Stimulated activated CD4-positive, alpha-beta T cell treated with anti-CD3 and anti-CD28 coated beads, Interleukin-15, amount 100 ng/mL, for 24 hours (primary cell): Measurements from ENCODE around the gene RYR1.
A peak's percentile ranks its signal among the peaks of the same experiment; 100 is the strongest.
"Not testable (repeated sequence)": the region's sequence is repeated elsewhere in the genome, so short reads cannot be mapped to it uniquely, and the experiment has no call there.

Source experiments
- DNase-seq: peaks from one replicate; pipeline ENCODE4 v3.0.0-alpha.2; 2020

RYR1 gene

DNA sequence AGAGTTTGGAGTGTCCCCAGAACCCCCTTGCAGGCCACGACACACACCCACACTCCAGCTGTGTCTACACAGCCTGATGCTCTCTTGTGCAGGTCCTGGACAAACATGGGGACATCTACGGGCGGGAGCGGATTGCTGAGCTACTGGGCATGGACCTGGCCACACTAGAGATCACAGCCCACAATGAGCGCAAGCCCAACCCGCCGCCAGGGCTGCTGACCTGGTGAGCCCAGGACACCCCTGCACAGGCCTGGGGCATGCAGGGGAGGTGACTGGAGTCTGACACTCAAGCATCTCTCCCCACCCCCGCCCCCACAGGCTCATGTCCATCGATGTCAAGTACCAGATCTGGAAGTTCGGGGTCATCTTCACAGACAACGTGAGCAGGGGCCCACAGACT, 144.3 kb downstream of the RYR1 start:
- DNase-seq, result no peak

GRCh38 chr19:38579304-38579703, 145.8 kb downstream of the RYR1 start:
- not testable (repeated sequence) for DNase-seq

DNA sequence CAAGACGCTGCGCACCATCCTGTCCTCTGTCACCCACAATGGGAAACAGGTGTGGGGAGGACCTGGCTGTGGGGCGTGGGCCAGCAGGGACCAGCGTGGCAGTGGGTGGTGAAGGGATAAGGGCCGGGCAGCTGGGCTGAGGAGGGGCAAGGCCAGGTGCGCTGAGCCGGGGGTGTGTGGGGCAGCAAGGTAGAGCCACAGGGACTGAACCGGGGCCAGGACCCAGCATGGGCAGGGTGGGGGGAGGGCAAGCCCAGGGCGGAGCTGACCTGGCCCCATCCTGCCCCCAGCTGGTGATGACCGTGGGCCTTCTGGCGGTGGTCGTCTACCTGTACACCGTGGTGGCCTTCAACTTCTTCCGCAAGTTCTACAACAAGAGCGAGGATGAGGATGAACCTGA, 146.6 kb downstream of the RYR1 start:
- DNase-seq, result no peak

DNA sequence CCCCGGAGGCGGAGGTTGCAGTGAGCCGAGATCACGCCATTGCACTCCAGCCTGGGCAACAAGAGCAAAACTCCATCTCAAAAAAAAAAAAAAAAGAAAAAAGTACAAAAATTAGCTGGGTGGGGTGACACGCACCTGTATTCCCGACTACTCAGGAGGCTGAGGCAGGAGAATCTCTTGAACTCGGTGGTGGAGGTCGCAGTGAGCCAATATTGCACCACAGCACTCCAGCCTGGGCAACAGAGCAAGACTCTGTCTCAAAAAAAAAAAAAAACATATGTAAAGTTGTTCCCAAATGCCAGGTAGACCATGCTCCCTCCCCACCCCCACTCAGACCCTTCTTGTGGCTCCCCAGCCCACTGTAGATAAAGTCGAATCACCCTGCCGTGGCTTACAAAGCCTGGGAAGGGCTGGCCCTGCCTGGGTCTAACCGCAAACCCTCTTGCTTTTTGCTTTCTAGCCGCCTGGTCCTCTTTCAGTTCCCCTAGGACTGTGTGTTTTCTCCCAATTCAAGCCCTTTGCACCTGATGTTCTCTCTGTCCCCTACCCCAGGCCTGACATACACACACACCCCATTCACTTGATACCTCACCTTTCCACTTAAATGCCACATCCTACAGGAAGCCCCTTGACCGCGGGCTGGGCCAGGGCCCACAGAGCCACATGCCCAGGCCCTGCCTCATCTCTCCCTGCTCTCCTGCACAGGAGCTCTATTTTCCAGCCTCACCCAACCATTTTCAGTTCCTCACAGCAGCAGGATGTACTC, 149.9 kb downstream of the RYR1 start:
- DNase-seq, result no peak

GRCh38 chr19:38583985-38584305, 150.5 kb downstream of the RYR1 start:
- DNase-seq, result no peak

DNA sequence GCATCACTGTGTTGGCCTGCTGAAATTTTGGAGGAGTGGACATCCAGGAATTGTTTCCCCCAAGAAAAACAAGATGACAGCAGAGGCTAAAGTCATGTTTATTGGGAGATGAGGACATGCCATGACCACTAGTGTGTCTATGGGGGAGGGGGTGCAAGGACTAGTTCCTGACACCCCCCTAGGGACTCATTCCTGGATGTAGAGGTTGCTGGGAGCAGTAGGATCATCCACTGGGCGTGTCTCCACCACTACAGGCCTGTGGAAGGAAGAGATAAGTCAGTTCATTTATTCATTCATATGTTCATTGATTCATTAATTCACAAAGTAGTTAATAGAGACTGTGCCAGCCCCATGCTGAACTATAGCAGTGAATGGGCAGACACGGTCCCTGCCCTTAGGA, 154.1 kb downstream of the RYR1 start:
- DNase-seq, result no peak

GRCh38 chr19:38588041-38588440, 154.6 kb downstream of the RYR1 start:
- no peak for DNase-seq

DNA sequence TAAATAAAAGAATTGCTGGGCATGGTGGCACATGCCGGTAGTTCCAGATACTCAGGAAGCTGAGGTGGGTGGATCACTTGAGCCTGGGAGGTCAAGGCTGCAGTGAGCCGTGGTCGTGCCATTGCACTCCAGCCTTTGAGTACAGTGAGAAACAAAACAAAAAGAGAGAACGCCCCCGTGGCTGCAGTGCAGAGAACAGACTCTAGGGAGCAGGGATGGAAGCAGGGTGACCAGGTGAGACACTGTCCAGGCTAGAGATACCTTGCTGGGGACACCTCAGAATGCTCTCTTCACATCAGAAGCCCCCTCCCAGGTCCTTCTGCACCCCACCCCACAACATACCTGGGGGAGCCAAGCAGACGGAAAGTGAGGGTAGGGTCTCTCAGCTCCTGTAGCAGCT, 159.4 kb downstream of the RYR1 start:
- no peak for DNase-seq

- peak; percentile 56 for DNase-seq
These were observed 162.8 kb downstream of the RYR1 start for GRCh38 chr19:38596057-38596981.

- DNase-seq, result no peak
These were observed 163.6 kb downstream of the RYR1 start for GRCh38 chr19:38597075-38597474.

GRCh38 chr19:38599722-38600121, 166.2 kb downstream of the RYR1 start:
- no peak for DNase-seq

DNA sequence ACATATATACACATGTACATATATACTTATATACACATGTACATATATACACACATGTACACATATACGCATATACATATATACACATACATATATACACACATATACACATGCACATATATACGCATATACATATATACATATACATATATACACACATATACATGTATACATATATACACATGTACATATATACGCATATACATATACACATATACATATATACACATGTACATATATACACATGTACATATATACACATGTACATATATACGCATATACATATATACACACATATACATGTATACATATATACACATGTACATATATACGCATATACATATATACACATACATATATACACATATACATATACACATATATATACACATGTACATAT, 169.4 kb downstream of the RYR1 start:
- DNase-seq, result not testable (repeated sequence)

DNA sequence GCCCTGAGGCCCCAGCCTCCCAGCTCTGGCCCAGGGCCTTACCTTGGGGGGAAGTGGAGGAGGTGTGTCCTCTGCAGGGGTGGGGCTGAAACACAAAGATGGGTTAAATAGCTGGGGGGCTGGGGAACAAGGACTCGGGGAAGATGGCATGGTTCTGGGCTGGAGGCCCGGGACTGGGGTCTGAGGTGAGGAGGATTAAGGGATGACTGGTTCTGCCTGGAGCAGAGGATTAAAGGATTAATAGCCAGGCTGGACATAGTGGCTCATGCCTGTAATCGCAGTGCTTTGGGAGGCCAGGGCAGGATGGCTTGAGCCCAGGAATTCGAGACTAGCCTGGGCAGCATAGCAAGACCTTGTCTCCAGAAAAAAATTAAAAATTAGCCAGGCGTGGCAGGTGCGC, 172.6 kb downstream of the RYR1 start:
- no peak for DNase-seq

DNA sequence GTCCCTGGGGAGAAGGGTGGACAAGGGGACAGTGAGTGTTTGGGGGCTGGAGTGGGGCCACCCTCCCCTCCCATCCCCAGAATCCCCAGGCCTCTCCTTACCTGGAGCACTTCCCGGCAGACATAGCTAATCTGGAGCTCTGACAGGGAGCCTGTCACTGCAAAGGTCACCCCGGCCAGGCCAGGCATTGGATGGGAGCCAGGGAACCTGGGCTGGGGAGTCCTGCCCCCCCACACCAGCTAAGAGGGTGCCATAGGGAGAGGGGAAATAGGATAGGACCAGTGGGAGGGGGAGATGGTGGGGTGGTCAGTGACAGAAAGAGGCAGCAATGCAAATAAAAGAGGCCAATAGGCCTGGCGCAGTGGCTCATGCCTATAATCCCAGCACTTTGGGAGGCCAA, 180.8 kb downstream of the RYR1 start:
- DNase-seq, result no peak

GRCh38 chr19:38615007-38615581, 181.6 kb downstream of the RYR1 start:
- no peak for DNase-seq

- DNase-seq, result no peak
These were observed 182.8 kb downstream of the RYR1 start for GRCh38 chr19:38616265-38616664.

DNA sequence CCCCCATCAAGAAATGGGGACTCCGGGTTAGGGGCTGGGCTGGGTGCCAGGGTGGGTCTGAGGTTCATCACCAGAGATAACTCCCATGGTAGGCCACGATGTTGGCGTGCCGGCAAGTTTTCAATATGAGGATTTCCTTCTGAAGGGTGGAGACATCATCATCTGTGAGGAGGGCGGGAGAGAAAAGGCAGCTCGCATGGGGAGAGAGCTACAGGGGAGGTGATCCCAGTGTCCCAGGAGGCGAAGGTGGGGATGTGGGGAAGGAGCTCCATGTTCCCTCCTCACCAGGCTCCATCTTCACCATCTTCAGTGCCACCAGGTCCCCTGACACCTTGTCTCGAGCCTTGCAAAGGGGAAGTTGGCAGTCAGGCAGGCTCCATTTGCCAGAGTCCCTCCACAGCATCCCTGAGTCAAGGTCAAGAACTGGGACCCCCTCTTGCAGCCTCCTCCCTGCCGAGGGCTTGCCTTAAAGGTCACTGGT, 183.8 kb downstream of the RYR1 start:
- peak; percentile 49 for DNase-seq

DNA sequence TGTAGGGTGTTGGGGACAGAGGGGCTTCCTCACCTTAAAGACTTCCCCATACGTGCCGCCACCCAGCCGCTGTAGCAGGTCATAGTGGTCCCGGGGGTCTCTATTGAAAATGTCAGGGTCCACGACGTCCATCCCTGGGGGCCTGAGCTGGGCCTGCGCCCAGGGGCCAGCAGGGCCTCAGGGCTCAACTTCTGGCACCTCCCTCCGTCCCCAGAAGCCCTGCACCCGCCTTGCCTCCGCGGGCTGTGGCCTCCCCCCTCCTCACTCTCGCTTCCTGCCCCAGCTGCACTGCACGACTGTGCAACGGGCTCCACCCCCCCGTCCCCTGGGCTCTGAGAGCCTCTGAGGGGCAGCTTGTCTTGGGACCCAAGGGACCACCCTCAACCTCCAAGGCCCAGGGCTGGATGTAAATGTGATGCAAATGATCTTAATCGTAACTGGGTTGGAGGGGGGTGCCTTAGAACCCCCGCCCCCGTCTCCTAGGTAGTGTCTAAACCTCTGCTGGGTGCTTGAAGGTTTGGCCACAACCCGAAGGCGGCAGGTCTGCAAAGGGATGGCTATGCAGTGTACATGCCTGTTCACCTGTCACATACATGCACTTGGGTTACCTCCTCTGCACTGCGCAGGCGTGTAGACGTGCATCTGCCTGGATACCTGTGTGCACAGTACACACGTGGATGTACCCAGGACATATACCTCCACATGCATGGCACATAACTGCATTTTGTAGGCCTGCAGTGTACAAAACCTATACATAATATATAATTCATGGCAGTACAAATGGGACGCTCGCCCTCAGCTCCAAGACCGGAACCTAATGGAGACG, 184.5 kb downstream of the RYR1 start, which contains the start of gene MAP4K1:
Gene MAP4K1, minus strand, starts transcription at position 190 of the 826 bp plus-strand sequence. Its CDS starts 58 bp downstream, at position 132.
- DNase-seq, result peak; percentile 85

GRCh38 chr19:38618590-38619360, 185.3 kb downstream of the RYR1 start, which contains the start of gene EIF3K:
Gene EIF3K (plus strand): TSS chr19:38619188. CDS start chr19:38619269, 81 bp downstream.
- peak; percentile 99 for DNase-seq

GRCh38 chr19:38619361-38620174, 186.1 kb downstream of the RYR1 start:
- DNase-seq, result no peak

DNA sequence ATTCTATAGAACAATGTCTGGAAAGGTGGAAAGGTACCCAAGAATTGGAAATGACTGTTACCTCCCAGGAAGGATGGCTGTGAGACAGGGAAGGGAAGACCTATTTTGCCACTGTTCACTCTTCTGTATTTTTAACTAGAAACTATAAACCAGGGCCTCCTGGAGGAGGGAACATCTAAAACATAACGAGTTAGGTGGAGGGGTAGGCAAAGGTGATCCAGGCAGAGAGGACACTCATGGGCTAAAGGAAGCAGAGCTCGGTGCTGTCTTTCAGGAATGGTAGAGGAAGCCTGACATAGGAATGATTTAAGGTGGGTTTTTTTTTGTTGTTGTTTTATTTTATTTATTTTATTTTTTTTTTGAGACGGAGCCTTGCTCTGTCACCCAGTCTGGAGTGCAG, 191.3 kb downstream of the RYR1 start:
- no peak for DNase-seq
